ENCODE data around the gene KLHL25. TPM values are rescaled to one million over a fixed set of nuclear protein-coding genes. Genes with fewer than 3 reads are reported as not detected.

Gene KLHL25
- polyA plus RNA-seq, 1 donor, result 5.6 TPM

GRCh38 chr15:85753791-85754452 lies 40.8 kb downstream of the KLHL25 start:
- Histone ChIP-seq H3K36me3 (ENCODE audit: control insufficient read depth, insufficient read depth, low read length) (peaks cover 8% of the 10 kb centered on the region), H3K4me1 (ENCODE audit: control insufficient read depth, insufficient read depth, low read length) (no peaks in the 10 kb centered on the region), H3K27me3 (ENCODE audit: control insufficient read depth, insufficient read depth, low read length) (no peaks in the 10 kb centered on the region), H3K4me3 (ENCODE audit: low read length) (no peak overlapping the region), H3K27ac (ENCODE audit: low read length) (no peak overlapping the region), H3K9me3 (ENCODE audit: control insufficient read depth, low read depth, low read length) (no peaks in the 10 kb centered on the region)
- DNase-seq, result no peak
- WGBS (ENCODE audit: insufficient coverage, low lambda C conversion rate), result no CpG with 5 or more reads among the region's 10 CpGs

GRCh38 chr15:85753261-85753660 lies 41.5 kb downstream of the KLHL25 start:
- Histone ChIP-seq H3K9me3 (ENCODE audit: control insufficient read depth, low read depth, low read length) (no peaks in the 10 kb centered on the region), H3K36me3 (ENCODE audit: control insufficient read depth, insufficient read depth, low read length) (peaks cover 10% of the 10 kb centered on the region), H3K27me3 (ENCODE audit: control insufficient read depth, insufficient read depth, low read length) (no peaks in the 10 kb centered on the region), H3K4me1 (ENCODE audit: control insufficient read depth, insufficient read depth, low read length) (no peaks in the 10 kb centered on the region), H3K27ac (ENCODE audit: low read length) (no peak overlapping the region), H3K4me3 (ENCODE audit: low read length) (no peak overlapping the region)
- DNase-seq, result no peak
- no CpG with 5 or more reads among the region's 1 CpG for WGBS (ENCODE audit: insufficient coverage, low lambda C conversion rate)

GRCh38 chr15:85752491-85752961 lies 42.2 kb downstream of the KLHL25 start:
- H3K4me1 ChIP-seq (ENCODE audit: control insufficient read depth, insufficient read depth, low read length), result no peaks in the 10 kb centered on the region
- no peaks in the 10 kb centered on the region for H3K27me3 ChIP-seq (ENCODE audit: control insufficient read depth, insufficient read depth, low read length)
- no peak overlapping the region for H3K27ac ChIP-seq (ENCODE audit: low read length)
- no CpG with 5 or more reads among the region's 8 CpGs for WGBS (ENCODE audit: insufficient coverage, low lambda C conversion rate)
- no peak overlapping the region for H3K4me3 ChIP-seq (ENCODE audit: low read length)
- H3K36me3 ChIP-seq (ENCODE audit: control insufficient read depth, insufficient read depth, low read length), result peaks cover 16% of the 10 kb centered on the region
- no peak for DNase-seq
- H3K9me3 ChIP-seq (ENCODE audit: control insufficient read depth, low read depth, low read length), result no peaks in the 10 kb centered on the region

GRCh38 chr15:85752124-85752475 lies 42.6 kb downstream of the KLHL25 start:
- no peak for DNase-seq
- no CpG with 5 or more reads among the region's 15 CpGs for whole genome bisulfite sequencing (ENCODE audit: insufficient coverage, low lambda C conversion rate)
- no peaks in the 10 kb centered on the region for H3K27me3 ChIP-seq (ENCODE audit: control insufficient read depth, insufficient read depth, low read length)
- H3K4me1 ChIP-seq (ENCODE audit: control insufficient read depth, insufficient read depth, low read length), result no peaks in the 10 kb centered on the region
- no peaks in the 10 kb centered on the region for H3K9me3 ChIP-seq (ENCODE audit: control insufficient read depth, low read depth, low read length)
- no peak overlapping the region for H3K4me3 ChIP-seq (ENCODE audit: low read length)
- H3K36me3 ChIP-seq (ENCODE audit: control insufficient read depth, insufficient read depth, low read length), result peaks cover 20% of the 10 kb centered on the region
- no peak overlapping the region for H3K27ac ChIP-seq (ENCODE audit: low read length)

GRCh38 chr15:85751291-85752123 lies 43.2 kb downstream of the KLHL25 start:
- Histone ChIP-seq H3K4me1 (ENCODE audit: control insufficient read depth, insufficient read depth, low read length) (no peaks in the 10 kb centered on the region), H3K27ac (ENCODE audit: low read length) (no peak overlapping the region), H3K36me3 (ENCODE audit: control insufficient read depth, insufficient read depth, low read length) (peaks cover 25% of the 10 kb centered on the region), H3K27me3 (ENCODE audit: control insufficient read depth, insufficient read depth, low read length) (no peaks in the 10 kb centered on the region), H3K4me3 (ENCODE audit: low read length) (no peak overlapping the region), H3K9me3 (ENCODE audit: control insufficient read depth, low read depth, low read length) (no peaks in the 10 kb centered on the region)
- DNase-seq, result no peak
- no CpG with 5 or more reads among the region's 15 CpGs for WGBS (ENCODE audit: insufficient coverage, low lambda C conversion rate)

GRCh38 chr15:85750319-85751290 lies 44.1 kb downstream of the KLHL25 start:
- H3K36me3 ChIP-seq (ENCODE audit: control insufficient read depth, insufficient read depth, low read length), result peaks cover 34% of the 10 kb centered on the region
- no CpG with 5 or more reads among the region's 27 CpGs for WGBS (ENCODE audit: insufficient coverage, low lambda C conversion rate)
- no peak overlapping the region for H3K4me3 ChIP-seq (ENCODE audit: low read length)
- H3K27ac ChIP-seq (ENCODE audit: low read length), result peak overlapping the region; percentile 21
- DNase-seq, result peak in 1 of 2 donors; percentile 26
- no peaks in the 10 kb centered on the region for H3K4me1 ChIP-seq (ENCODE audit: control insufficient read depth, insufficient read depth, low read length)
- H3K9me3 ChIP-seq (ENCODE audit: control insufficient read depth, low read depth, low read length), result no peaks in the 10 kb centered on the region
- H3K27me3 ChIP-seq (ENCODE audit: control insufficient read depth, insufficient read depth, low read length), result no peaks in the 10 kb centered on the region

GRCh38 chr15:85749261-85750151 lies 45.2 kb downstream of the KLHL25 start:
- Histone ChIP-seq H3K36me3 (ENCODE audit: control insufficient read depth, insufficient read depth, low read length) (peaks cover 45% of the 10 kb centered on the region), H3K27ac (ENCODE audit: low read length) (no peak overlapping the region), H3K9me3 (ENCODE audit: control insufficient read depth, low read depth, low read length) (no peaks in the 10 kb centered on the region), H3K4me1 (ENCODE audit: control insufficient read depth, insufficient read depth, low read length) (no peaks in the 10 kb centered on the region), H3K4me3 (ENCODE audit: low read length) (no peak overlapping the region), H3K27me3 (ENCODE audit: control insufficient read depth, insufficient read depth, low read length) (no peaks in the 10 kb centered on the region)
- DNase-seq, result no peak
- 100% methylated on average over 1 of the region's 21 CpGs for WGBS (ENCODE audit: insufficient coverage, low lambda C conversion rate)

GRCh38 chr15:85748729-85749128 lies 46.0 kb downstream of the KLHL25 start:
- Histone ChIP-seq H3K4me3 (ENCODE audit: low read length) (no peak overlapping the region), H3K9me3 (ENCODE audit: control insufficient read depth, low read depth, low read length) (no peaks in the 10 kb centered on the region), H3K4me1 (ENCODE audit: control insufficient read depth, insufficient read depth, low read length) (no peaks in the 10 kb centered on the region), H3K36me3 (ENCODE audit: control insufficient read depth, insufficient read depth, low read length) (peaks cover 53% of the 10 kb centered on the region), H3K27ac (ENCODE audit: low read length) (no peak overlapping the region), H3K27me3 (ENCODE audit: control insufficient read depth, insufficient read depth, low read length) (no peaks in the 10 kb centered on the region)
- no peak for DNase-seq
- WGBS (ENCODE audit: insufficient coverage, low lambda C conversion rate), result no CpG with 5 or more reads among the region's 11 CpGs

- no peak overlapping the region for H3K27ac ChIP-seq (ENCODE audit: low read length)
- no peak overlapping the region for H3K4me3 ChIP-seq (ENCODE audit: low read length)
- H3K9me3 ChIP-seq (ENCODE audit: control insufficient read depth, low read depth, low read length), result no peaks in the 10 kb centered on the region
- WGBS (ENCODE audit: insufficient coverage, low lambda C conversion rate), result no CpG with 5 or more reads among the region's 9 CpGs
- H3K27me3 ChIP-seq (ENCODE audit: control insufficient read depth, insufficient read depth, low read length), result no peaks in the 10 kb centered on the region
- H3K36me3 ChIP-seq (ENCODE audit: control insufficient read depth, insufficient read depth, low read length), result peaks cover 59% of the 10 kb centered on the region
- DNase-seq, result no peak
- H3K4me1 ChIP-seq (ENCODE audit: control insufficient read depth, insufficient read depth, low read length), result no peaks in the 10 kb centered on the region
Measured at GRCh38 chr15:85748176-85748575, 46.5 kb downstream of the KLHL25 start.

Data from large intestine (tissue), 3 donors.